Measurements from ENCODE around the gene NOS1AP. TPM values are rescaled to one million over a fixed set of nuclear protein-coding genes. Genes with fewer than 3 reads are reported as not detected.

The NOS1AP gene
- total RNA-seq, 1 experiment from 2014 or later: 14.7 TPM

DNA sequence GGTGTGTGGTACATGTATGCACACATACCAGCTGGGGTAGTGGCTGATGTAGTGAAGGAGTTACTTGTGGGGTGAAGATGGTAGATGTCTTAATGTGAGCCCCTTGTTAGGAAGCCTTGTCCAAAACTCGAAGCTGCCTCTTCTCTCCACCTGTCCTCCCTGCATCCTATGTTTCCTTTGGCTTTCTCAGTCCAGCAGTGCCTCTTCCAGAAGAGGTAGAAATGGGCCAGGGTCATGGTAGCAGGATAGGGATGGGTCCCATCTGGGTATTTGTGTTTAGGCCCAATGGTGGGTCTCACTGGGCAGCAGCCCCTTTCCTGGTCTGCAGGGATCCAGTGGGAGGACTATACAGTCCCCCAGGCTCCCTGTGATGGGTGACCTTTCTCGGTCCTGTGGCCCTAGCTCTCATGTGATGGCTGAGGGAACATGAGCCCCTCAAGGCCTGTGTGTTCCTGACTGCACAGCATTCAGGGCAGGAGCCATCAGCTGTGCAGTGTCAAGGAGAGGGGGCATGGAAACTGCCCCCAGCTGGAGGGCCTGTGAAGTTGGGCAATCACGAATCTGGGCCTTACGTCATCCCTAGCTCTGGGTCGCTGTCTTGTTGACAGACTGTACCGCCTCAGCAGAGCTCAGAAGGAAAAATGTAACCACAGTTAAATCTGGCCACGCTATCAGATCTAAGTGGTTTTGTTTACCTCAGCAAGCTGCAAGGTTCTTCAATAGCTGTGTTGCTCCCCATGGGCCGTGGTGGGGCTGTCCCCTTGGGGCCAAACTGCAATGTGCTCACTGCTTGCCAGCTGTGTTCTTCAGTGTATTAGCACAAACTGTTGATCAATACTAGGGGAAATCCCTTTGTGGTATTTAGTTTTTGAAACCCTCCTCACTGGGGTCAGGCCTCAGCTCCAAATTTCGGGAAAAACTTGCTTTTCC is 82.7 kb downstream of the NOS1AP start:
- H3K4me1 Mint-ChIP-seq: peaks cover 36% of the 10 kb centered on the region
- TF ChIP-seq NR1H2 (CRISPR knock-in tag; IDR thresholded peaks at IDR 0.05) (no peak), FOXJ3 (CRISPR knock-in tag; IDR thresholded peaks at IDR 0.05; ENCODE audit: borderline replicate concordance) (no peak), GABPB1 (CRISPR knock-in tag; IDR thresholded peaks at IDR 0.05) (peak; percentile 94), ESRRA (CRISPR knock-in tag; IDR thresholded peaks at IDR 0.05; ENCODE audit: borderline replicate concordance) (no peak), IRF2 (CRISPR knock-in tag; IDR thresholded peaks at IDR 0.05; ENCODE audit: borderline replicate concordance, low read depth) (no peak)
- TF ChIP-seq, protein P1, sequence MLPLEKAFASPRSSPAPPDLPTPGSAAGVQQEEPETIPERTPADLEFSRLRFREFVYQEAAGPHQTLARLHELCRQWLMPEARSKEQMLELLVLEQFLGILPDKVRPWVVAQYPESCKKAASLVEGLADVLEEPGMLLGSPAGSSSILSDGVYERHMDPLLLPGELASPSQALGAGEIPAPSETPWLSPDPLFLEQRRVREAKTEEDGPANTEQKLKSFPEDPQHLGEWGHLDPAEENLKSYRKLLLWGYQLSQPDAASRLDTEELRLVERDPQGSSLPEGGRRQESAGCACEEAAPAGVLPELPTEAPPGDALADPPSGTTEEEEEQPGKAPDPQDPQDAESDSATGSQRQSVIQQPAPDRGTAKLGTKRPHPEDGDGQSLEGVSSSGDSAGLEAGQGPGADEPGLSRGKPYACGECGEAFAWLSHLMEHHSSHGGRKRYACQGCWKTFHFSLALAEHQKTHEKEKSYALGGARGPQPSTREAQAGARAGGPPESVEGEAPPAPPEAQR (CRISPR knock-in tag; IDR thresholded peaks at IDR 0.05): no peak
- ChIA-PET POLR2A (no interaction called here), CTCF (interaction anchor here (1.0 to 1.5 kb wide), 2 partner anchors 83 to 96 kb away, joined by 3 to 8 read pairs; partner anchors contain the start of gene NOS1AP)
- peaks cover 5% of the 10 kb centered on the region for H3K27me3 Mint-ChIP-seq (ENCODE audit: low read depth)
- H3K4me3 Mint-ChIP-seq: no peak overlapping the region
- DNase-seq (ENCODE audit: low spot score): no peak
- H3K36me3 Mint-ChIP-seq: no peaks in the 10 kb centered on the region
- H3K27ac Mint-ChIP-seq: no peak overlapping the region; the same call in 1 of the 2 replicates
- H3K9me3 Mint-ChIP-seq: peaks cover 6% of the 10 kb centered on the region
- no peak for ATAC-seq

DNA sequence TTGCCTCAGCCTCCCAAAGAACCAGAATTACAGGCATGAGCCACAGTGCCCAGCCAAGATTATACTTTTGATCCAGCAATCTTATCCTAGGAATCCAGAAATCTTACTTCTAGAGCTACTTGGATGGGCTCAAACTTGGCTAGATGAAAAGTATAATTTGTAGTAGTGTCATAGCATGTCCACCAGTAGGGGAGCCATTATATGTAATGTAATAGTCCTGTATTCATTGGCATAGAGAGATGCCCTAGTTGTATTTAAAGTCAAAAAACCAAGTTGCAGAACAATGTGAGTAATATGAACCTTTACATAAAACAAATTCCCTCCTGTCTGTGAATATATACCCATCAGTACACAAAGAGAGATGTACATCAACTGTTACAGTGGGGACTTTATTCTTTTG is 83.9 kb downstream of the NOS1AP start:
- POLR2A ChIA-PET: no interaction called here
- Mint-ChIP-seq H3K4me3 (no peak overlapping the region), H3K27ac (no peak overlapping the region), H3K9me3 (peaks cover 6% of the 10 kb centered on the region), H3K36me3 (no peaks in the 10 kb centered on the region), H3K27me3 (ENCODE audit: low read depth) (no peaks in the 10 kb centered on the region), H3K4me1 (peaks cover 25% of the 10 kb centered on the region)
- no peak for DNase-seq (ENCODE audit: low spot score)
- CTCF ChIA-PET: no interaction called here
- no peak for ATAC-seq
- TF ChIP-seq GABPB1 (CRISPR knock-in tag; IDR thresholded peaks at IDR 0.05) (no peak), ZNF219 (CRISPR knock-in tag; IDR thresholded peaks at IDR 0.05; ENCODE audit: borderline replicate concordance) (no peak), MXD4 (CRISPR knock-in tag; IDR thresholded peaks at IDR 0.05; ENCODE audit: borderline replicate concordance) (no peak), FOXP1 (CRISPR knock-in tag; IDR thresholded peaks at IDR 0.05; ENCODE audit: borderline replicate concordance) (no peak), ZNF423 (CRISPR knock-in tag; IDR thresholded peaks at IDR 0.05) (no peak), ZBTB21 (CRISPR knock-in tag; IDR thresholded peaks at IDR 0.05; ENCODE audit: borderline replicate concordance) (no peak), ZNF263 (CRISPR knock-in tag; IDR thresholded peaks at IDR 0.05; ENCODE audit: low read depth) (no peak), JAZF1 (CRISPR knock-in tag; IDR thresholded peaks at IDR 0.05) (no peak), CREB1 (CRISPR knock-in tag; IDR thresholded peaks at IDR 0.05) (no peak), NFYB (CRISPR knock-in tag; conservative IDR thresholded peaks at IDR 0.05; ENCODE audit: low read depth) (no peak), TEAD1 (CRISPR knock-in tag; IDR thresholded peaks at IDR 0.05) (no peak), CREM (CRISPR knock-in tag; IDR thresholded peaks at IDR 0.05) (no peak)
- TF ChIP-seq, protein P2, sequence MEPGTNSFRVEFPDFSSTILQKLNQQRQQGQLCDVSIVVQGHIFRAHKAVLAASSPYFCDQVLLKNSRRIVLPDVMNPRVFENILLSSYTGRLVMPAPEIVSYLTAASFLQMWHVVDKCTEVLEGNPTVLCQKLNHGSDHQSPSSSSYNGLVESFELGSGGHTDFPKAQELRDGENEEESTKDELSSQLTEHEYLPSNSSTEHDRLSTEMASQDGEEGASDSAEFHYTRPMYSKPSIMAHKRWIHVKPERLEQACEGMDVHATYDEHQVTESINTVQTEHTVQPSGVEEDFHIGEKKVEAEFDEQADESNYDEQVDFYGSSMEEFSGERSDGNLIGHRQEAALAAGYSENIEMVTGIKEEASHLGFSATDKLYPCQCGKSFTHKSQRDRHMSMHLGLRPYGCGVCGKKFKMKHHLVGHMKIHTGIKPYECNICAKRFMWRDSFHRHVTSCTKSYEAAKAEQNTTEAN (CRISPR knock-in tag; IDR thresholded peaks at IDR 0.05): no peak
- TF ChIP-seq, protein P3, sequence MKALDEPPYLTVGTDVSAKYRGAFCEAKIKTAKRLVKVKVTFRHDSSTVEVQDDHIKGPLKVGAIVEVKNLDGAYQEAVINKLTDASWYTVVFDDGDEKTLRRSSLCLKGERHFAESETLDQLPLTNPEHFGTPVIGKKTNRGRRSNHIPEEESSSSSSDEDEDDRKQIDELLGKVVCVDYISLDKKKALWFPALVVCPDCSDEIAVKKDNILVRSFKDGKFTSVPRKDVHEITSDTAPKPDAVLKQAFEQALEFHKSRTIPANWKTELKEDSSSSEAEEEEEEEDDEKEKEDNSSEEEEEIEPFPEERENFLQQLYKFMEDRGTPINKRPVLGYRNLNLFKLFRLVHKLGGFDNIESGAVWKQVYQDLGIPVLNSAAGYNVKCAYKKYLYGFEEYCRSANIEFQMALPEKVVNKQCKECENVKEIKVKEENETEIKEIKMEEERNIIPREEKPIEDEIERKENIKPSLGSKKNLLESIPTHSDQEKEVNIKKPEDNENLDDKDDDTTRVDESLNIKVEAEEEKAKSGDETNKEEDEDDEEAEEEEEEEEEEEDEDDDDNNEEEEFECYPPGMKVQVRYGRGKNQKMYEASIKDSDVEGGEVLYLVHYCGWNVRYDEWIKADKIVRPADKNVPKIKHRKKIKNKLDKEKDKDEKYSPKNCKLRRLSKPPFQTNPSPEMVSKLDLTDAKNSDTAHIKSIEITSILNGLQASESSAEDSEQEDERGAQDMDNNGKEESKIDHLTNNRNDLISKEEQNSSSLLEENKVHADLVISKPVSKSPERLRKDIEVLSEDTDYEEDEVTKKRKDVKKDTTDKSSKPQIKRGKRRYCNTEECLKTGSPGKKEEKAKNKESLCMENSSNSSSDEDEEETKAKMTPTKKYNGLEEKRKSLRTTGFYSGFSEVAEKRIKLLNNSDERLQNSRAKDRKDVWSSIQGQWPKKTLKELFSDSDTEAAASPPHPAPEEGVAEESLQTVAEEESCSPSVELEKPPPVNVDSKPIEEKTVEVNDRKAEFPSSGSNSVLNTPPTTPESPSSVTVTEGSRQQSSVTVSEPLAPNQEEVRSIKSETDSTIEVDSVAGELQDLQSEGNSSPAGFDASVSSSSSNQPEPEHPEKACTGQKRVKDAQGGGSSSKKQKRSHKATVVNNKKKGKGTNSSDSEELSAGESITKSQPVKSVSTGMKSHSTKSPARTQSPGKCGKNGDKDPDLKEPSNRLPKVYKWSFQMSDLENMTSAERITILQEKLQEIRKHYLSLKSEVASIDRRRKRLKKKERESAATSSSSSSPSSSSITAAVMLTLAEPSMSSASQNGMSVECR (CRISPR knock-in tag; IDR thresholded peaks at IDR 0.05; ENCODE audit: borderline replicate concordance): no peak
- TF ChIP-seq, protein P1 (CRISPR knock-in tag; IDR thresholded peaks at IDR 0.05): no peak
- TF ChIP-seq, protein P4, sequence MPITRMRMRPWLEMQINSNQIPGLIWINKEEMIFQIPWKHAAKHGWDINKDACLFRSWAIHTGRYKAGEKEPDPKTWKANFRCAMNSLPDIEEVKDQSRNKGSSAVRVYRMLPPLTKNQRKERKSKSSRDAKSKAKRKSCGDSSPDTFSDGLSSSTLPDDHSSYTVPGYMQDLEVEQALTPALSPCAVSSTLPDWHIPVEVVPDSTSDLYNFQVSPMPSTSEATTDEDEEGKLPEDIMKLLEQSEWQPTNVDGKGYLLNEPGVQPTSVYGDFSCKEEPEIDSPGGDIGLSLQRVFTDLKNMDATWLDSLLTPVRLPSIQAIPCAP (CRISPR knock-in tag; IDR thresholded peaks at IDR 0.05): no peak
- TF ChIP-seq, protein P5, sequence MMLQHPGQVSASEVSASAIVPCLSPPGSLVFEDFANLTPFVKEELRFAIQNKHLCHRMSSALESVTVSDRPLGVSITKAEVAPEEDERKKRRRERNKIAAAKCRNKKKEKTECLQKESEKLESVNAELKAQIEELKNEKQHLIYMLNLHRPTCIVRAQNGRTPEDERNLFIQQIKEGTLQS (CRISPR knock-in tag; conservative IDR thresholded peaks at IDR 0.05): no peak

All from WTC11 (cell line).